B cell (primary cell): ENCODE data around the gene CCDC102A. TPM values are rescaled to one million over a fixed set of nuclear protein-coding genes. Genes with fewer than 3 reads are reported as not detected.

Source experiments
- ATAC-seq: fragments of 200-7000 bp; cut with Tn5 transposase; one replicate; pipeline ENCODE4 v1.10.0; 2021; ENCODE audit warnings: low read depth, mild to moderate bottlenecking, moderate number of reproducible peaks, moderate library complexity
- CTCF ChIA-PET: fragments of 350-600 bp; sonication (Branson Sonifier 250); formaldehyde crosslinking; loops from one replicate; lab custom pipeline; 2021; ENCODE audit warnings: antibody characterized with exemption, inconsistent platforms; lab: Charles Lee
- POLR2A ChIA-PET: fragments of 350-600 bp; sonication (Branson Sonifier 250); formaldehyde crosslinking; loops from one replicate; lab custom pipeline; 2021; ENCODE audit warnings: antibody characterized with exemption; lab: Charles Lee
- DNase-seq: peaks from one replicate; pipeline ENCODE4 v3.0.0; 2013
- H2AFZ ChIP-seq: 2 replicates; pipeline ENCODE4 v1.6.1; 2012; ENCODE audit warnings: mild to moderate bottlenecking, low read depth, low read length; ENCODE audit not compliant: insufficient read depth, poor library complexity, severe bottlenecking
- H3K27ac ChIP-seq, 2 donors: 1 replicate in 1 of 2; 2 replicates in 1 of 2; pipeline ENCODE4 v1.5.1; 2012 to 2013; ENCODE audit warnings: low read length in 2 of 2, mild to moderate bottlenecking in 2 of 2, moderate library complexity in 1 of 2
- H3K27me3 ChIP-seq, 4 experiments: fragments of 200-600 bp in 1 of 4; sonication (generic) in 1 of 4; replicated peaks in 1 of 4; 1 replicate in 2 of 4; 2 replicates in 2 of 4; pipeline versions ENCODE4 v1.6.1 to v1.7.0; 2013 to 2016; ENCODE audit warnings: low read length in 3 of 4, mild to moderate bottlenecking in 2 of 4, mixed read lengths in 1 of 4, moderate library complexity in 1 of 4; ENCODE audit not compliant: insufficient read depth in 4 of 4, control insufficient read depth in 3 of 4; ENCODE audit errors: control extremely low read depth in 1 of 4
- H3K36me3 ChIP-seq, 2 experiments: replicated peaks in 1 of 2; 1 replicate in 1 of 2; 2 replicates in 1 of 2; pipeline versions ENCODE4 v1.6.1 to v1.7.1; 2013; ENCODE audit warnings: low read length in 1 of 2; ENCODE audit not compliant: insufficient read depth in 2 of 2, control insufficient read depth in 1 of 2; ENCODE audit errors: control extremely low read depth in 1 of 2, extremely low read depth in 1 of 2
- H3K4me1 ChIP-seq, 2 donors: fragments of 200-600 bp in 1 of 2; sonication (generic) in 1 of 2; 1 replicate in 1 of 2; 2 replicates in 1 of 2; pipeline versions ENCODE4 v1.5.1 to v1.6.1; 2013 to 2017; ENCODE audit warnings: low read length in 2 of 2; ENCODE audit not compliant: control insufficient read depth in 2 of 2, insufficient read depth in 2 of 2
- H3K4me2 ChIP-seq: replicated peaks from 2 replicates; pipeline ENCODE3; 2012; ENCODE audit warnings: mild to moderate bottlenecking, low read depth, low read length; ENCODE audit not compliant: poor library complexity, severe bottlenecking
- H3K4me3 ChIP-seq, 5 experiments: fragments of 200-600 bp in 1 of 5; sonication (generic) in 1 of 5; 1 replicate in 3 of 5; 2 replicates in 2 of 5; pipeline versions ENCODE4 v1.5.1 to v1.7.0; 2011 to 2016; ENCODE audit warnings: low read length in 4 of 5, mild to moderate bottlenecking in 4 of 5, low read depth in 2 of 5, control low read depth in 1 of 5, moderate library complexity in 1 of 5; ENCODE audit not compliant: insufficient read depth in 1 of 5; ENCODE audit errors: control extremely low read depth in 1 of 5, extremely low read depth in 1 of 5
- H3K79me2 ChIP-seq: fragments of 200-600 bp; sonication (generic); one replicate; pipeline ENCODE4 v1.6.0; 2016; ENCODE audit warnings: low read length; ENCODE audit not compliant: control insufficient read depth, insufficient read depth
- H3K9ac ChIP-seq: fragments of 200-600 bp; sonication (generic); 2 replicates; pipeline ENCODE4 v1.6.1; 2017; ENCODE audit warnings: mild to moderate bottlenecking, low read length, moderate library complexity
- H3K9me3 ChIP-seq, 3 donors: one replicate each; pipeline versions ENCODE4 v1.6.1 to v1.7.1; 2013; ENCODE audit warnings: low read length in 2 of 3; ENCODE audit not compliant: control insufficient read depth in 2 of 3, insufficient read depth in 1 of 3; ENCODE audit errors: control extremely low read depth in 1 of 3
- H4K20me1 ChIP-seq: 2 replicates; pipeline ENCODE4 v1.6.0; 2012; ENCODE audit warnings: mild to moderate bottlenecking, low read length; ENCODE audit not compliant: insufficient read depth, control insufficient read depth, poor library complexity, severe bottlenecking
- H3K27ac Mint-ChIP-seq: one replicate; pipeline ENCODE4 v1.8.0; 2021; ENCODE audit warnings: mixed read lengths
- H3K27me3 Mint-ChIP-seq: one replicate; pipeline ENCODE4 v1.8.0; 2021; ENCODE audit warnings: mixed read lengths
- H3K4me1 Mint-ChIP-seq: one replicate; pipeline ENCODE4 v1.8.0; 2021; ENCODE audit warnings: mixed read lengths
- H3K4me3 Mint-ChIP-seq: one replicate; pipeline ENCODE4 v1.8.0; 2021; ENCODE audit warnings: mixed read lengths
- H3K9me3 Mint-ChIP-seq: one replicate; pipeline ENCODE4 v1.8.0; 2022; ENCODE audit warnings: mixed read lengths; ENCODE audit not compliant: insufficient read depth
- EZH2 ChIP-seq: IDR thresholded peaks from 2 replicates; pipeline ENCODE4 v1.6.1; 2012; ENCODE audit warnings: borderline replicate concordance, low read depth, mild to moderate bottlenecking, moderate library complexity, low read length; ENCODE audit not compliant: insufficient read depth, poor library complexity, severe bottlenecking
- WGBS: methylation state at CpG from one replicate; pipeline ENCODE4 v1.1.5; 2013; ENCODE audit warnings: missing lambda C conversion rate; ENCODE audit not compliant: insufficient coverage; 5-methylcytosine and 5-hydroxymethylcytosine counted together
- intact Hi-C: fragments of 100-400 bp; cut with micrococcal nuclease; formaldehyde crosslinking; loops from one replicate; pipeline ENCODE4 v1.10.0; 2022
- polyA minus RNA-seq: library from RNA; depleted of rRNA, polyadenylated mRNA; stranded (reverse); fragments of >200 nt; gene quantifications from 2 replicates; pipeline ENCODE4 v1.2.3, GENCODE V29; 2012
- polyA plus RNA-seq: library from polyadenylated mRNA; depleted of rRNA; stranded (reverse); fragments of >200 nt; gene quantifications from 2 replicates; pipeline ENCODE4 v1.2.3, GENCODE V29; 2012
- total RNA-seq, 2 donors: library from RNA; stranded (reverse); fragments of 120-200 nt in 1 of 2; gene quantifications; 1 replicate in 1 of 2; 2 replicates in 1 of 2; pipeline versions ENCODE4 v1.2.3 to v1.2.4, GENCODE V29; 2013 to 2022
- TF ChIP-seq, protein P1 (sequence below): fragments of 200-600 bp; IDR thresholded peaks from one replicate; pipeline ENCODE4 v1.8.0; 2022; ENCODE audit warnings: antibody characterized with exemption, mild to moderate bottlenecking

CCDC102A gene
- total RNA-seq (14.5 and 14.7 TPM in 2 replicates), polyA plus RNA-seq (12.9 and 14.5 TPM in 2 replicates), polyA minus RNA-seq (20.0 and 21.5 TPM in 2 replicates)
- total RNA-seq (2013): 10.0 TPM

DNA sequence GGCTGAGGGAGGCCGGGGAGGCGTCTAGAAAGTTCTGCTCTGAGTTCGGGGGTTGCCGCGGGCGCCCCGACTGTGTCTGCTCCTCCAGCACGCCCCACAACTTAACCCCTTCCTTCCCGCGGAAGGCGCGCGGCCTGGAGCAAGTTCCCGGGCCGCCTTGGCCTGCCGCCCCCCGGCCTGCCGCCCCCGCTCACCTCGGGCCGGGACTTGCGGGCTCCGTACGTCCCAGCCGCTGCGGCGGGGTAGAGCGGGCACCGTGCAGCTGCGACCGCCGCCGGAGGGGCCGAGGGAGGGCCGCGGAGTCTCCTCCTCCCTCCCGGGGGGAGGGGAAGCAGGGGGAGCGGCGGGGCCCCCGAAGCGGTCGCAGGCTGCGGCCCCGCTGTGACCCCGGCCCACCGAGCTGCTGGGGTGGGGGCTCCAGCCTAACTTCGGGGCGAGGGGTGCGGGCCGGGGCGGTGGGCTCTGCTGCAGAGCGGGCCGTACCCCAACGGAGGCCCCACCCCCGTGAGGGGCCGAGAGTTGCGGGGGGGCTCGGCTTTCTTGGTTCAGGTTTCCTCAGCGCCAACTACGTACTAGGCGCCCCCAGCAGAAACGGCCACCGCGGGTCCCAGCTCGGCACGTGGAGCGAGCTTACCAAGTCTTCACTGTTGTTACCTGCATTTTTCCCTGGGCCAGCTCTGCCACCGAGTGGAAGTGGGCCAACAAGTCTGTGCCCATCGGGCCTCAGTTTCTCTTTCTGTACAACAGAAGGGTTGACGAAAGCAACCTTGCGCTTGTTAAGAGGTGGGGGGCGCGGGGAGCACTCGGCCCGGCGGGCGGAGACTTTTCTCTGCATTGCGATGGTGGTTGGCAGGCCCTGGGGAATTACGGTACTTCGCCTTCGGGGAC lies at the start of gene CCDC102A:
CCDC102A (minus strand) TSS at position 266 of the 888 bp plus-strand sequence. CDS start 7,394 bp downstream, outside the sequence.
- Mint-ChIP-seq H3K27me3 (no peaks in the 10 kb centered on the region), H3K4me3 (peak within 1 kb of the TSS; percentile 89), H3K27ac (peak within 1 kb of the TSS; percentile 96), H3K9me3 (no peaks in the 10 kb centered on the region), H3K4me1 (peaks cover 79% of the 10 kb centered on the region)
- Histone ChIP-seq H3K27ac (peak within 1 kb of the TSS; percentile 90 to 94), H3K9me3 (peaks cover 0 to 3% (median 0%) of the 10 kb centered on the region in 3 donors), H3K79me2 (peaks cover 12% of the 10 kb centered on the region), H3K36me3 (no peaks in the 10 kb centered on the region), H2AFZ (peak within 1 kb of the TSS; percentile 79), H3K4me3 (peak within 1 kb of the TSS; percentile 32 to 73 (median 70)), H4K20me1 (no peaks in the 10 kb centered on the region), H3K4me1 (peaks cover 86 to 91% of the 10 kb centered on the region in 2 donors), H3K4me2 (peak within 1 kb of the TSS; percentile 92), H3K27me3 (no peaks in the 10 kb centered on the region), H3K9ac (peak within 1 kb of the TSS; percentile 77)
- ATAC-seq (peak; percentile 29), DNase-seq (peak; percentile 82)
- intact Hi-C loops: loop anchor here (1.0 to 10.0 kb wide), 10 partner anchors 8 to 1112 kb away; partner anchors contain the start of genes AMFR, CIAPIN1, COQ9 and DOK4
- WGBS: under 1% methylated on average over 76 of the region's 81 CpGs
- POLR2A ChIA-PET: interaction anchor here (0.6 to 2.8 kb wide), 7 partner anchors 10 to 1074 kb away, joined by 3 to 10 read pairs (median 4); partner anchors contain the start of genes CIAPIN1 and COQ9
- CTCF ChIA-PET: interaction anchor here (0.6 to 3.4 kb wide), 11 partner anchors 9 to 117 kb away, joined by 3 to 43 read pairs (median 6); partner anchors contain the start of genes DOK4 and POLR2C
- TF ChIP-seq EZH2: no peak

DNA sequence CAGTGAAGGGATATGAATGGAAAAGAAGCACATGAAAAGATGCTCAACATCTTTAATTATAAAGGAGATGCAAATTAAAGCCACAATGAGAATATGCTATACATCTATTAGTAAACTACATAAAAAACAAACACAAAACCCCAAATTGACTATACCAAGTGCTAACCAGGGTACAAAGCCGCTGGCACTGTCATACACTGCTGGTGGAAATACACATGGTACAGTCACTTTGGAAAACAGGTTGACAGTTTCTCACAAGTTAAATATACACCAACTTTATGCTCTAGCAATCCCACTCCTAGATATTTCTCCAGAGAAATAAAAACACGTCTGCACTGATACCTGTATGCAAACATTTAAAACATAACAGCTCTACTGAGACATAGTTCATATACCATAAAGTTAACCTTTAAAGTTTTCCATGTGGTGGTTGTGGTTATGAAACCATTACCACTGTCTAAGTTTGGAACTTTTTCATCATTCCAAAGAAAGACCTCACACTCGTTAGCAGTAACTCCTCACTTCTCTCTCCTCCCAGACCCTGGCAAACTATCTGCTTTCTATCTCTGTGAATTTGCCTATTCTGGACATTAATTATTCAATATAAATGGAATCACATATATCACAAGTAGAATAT lies 48.8 kb upstream of the CCDC102A start:
- H3K4me3 ChIP-seq: no peak overlapping the region
- H2AFZ ChIP-seq: no peak overlapping the region
- no peaks in the 10 kb centered on the region for H3K4me1 ChIP-seq
- H3K9me3 ChIP-seq: no peaks in the 10 kb centered on the region
- POLR2A ChIA-PET: interaction anchor here (0.7 kb wide), 1 partner anchor 813 kb away, joined by 4 read pairs; no protein-coding TSS in a partner anchor
- H3K36me3 ChIP-seq: no peaks in the 10 kb centered on the region
- TF ChIP-seq, protein P1, sequence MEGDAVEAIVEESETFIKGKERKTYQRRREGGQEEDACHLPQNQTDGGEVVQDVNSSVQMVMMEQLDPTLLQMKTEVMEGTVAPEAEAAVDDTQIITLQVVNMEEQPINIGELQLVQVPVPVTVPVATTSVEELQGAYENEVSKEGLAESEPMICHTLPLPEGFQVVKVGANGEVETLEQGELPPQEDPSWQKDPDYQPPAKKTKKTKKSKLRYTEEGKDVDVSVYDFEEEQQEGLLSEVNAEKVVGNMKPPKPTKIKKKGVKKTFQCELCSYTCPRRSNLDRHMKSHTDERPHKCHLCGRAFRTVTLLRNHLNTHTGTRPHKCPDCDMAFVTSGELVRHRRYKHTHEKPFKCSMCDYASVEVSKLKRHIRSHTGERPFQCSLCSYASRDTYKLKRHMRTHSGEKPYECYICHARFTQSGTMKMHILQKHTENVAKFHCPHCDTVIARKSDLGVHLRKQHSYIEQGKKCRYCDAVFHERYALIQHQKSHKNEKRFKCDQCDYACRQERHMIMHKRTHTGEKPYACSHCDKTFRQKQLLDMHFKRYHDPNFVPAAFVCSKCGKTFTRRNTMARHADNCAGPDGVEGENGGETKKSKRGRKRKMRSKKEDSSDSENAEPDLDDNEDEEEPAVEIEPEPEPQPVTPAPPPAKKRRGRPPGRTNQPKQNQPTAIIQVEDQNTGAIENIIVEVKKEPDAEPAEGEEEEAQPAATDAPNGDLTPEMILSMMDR: no peak
- no peak for TF ChIP-seq EZH2
- no peaks in the 10 kb centered on the region for H3K79me2 ChIP-seq
- H3K27ac Mint-ChIP-seq: no peak overlapping the region
- WGBS: 100% methylated on average over 1 of the region's 3 CpGs
- CTCF ChIA-PET: interaction anchor here (0.9 to 1.5 kb wide), 3 partner anchors 9 to 66 kb away, joined by 3 to 5 read pairs (median 4); no protein-coding TSS in a partner anchor
- H3K4me3 Mint-ChIP-seq: no peak overlapping the region
- intact Hi-C loops: no loop called here
- H3K27ac ChIP-seq: no peak overlapping the region
- no peak overlapping the region for H3K4me2 ChIP-seq
- no peaks in the 10 kb centered on the region for H3K4me1 Mint-ChIP-seq
- H3K9me3 Mint-ChIP-seq: peaks cover 3% of the 10 kb centered on the region
- no peaks in the 10 kb centered on the region for H3K27me3 ChIP-seq
- DNase-seq (no peak), ATAC-seq (no peak)
- peaks cover 3% of the 10 kb centered on the region for H3K27me3 Mint-ChIP-seq
- no peak overlapping the region for H3K9ac ChIP-seq
- no peaks in the 10 kb centered on the region for H4K20me1 ChIP-seq
